H1 (cell line): Measurements from ENCODE around the gene POGZ.

Source experiments
- BRCA1 ChIP-seq: IDR thresholded peaks from 2 replicates; pipeline ENCODE4 v1.6.1; 2012; ENCODE audit warnings: low read depth, low read length, improper control_type of control experiment
- CHD1 ChIP-seq: IDR thresholded peaks from 2 replicates; pipeline ENCODE4 v1.6.1; 2012; ENCODE audit warnings: low read depth, low read length, improper control_type of control experiment
- CTCF ChIP-seq, 3 experiments: IDR thresholded peaks; 1 replicate in 2 of 3; 2 replicates in 1 of 3; pipeline versions ENCODE4 v1.5.1 to v1.6.1; 2011; ENCODE audit warnings: low read length in 3 of 3, mild to moderate bottlenecking in 3 of 3, inconsistent platforms in 2 of 3, low read depth in 1 of 3, moderate library complexity in 1 of 3; ENCODE audit not compliant: insufficient read depth in 1 of 3; ENCODE audit errors: control extremely low read depth in 1 of 3
- EP300 ChIP-seq, 2 experiments: IDR thresholded peaks; 1 replicate in 1 of 2; 2 replicates in 1 of 2; pipeline ENCODE4 v1.6.1; 2011 to 2012; ENCODE audit warnings: low read depth in 2 of 2, low read length in 2 of 2, mild to moderate bottlenecking in 2 of 2, borderline replicate concordance in 1 of 2, inconsistent platforms in 1 of 2, moderate library complexity in 1 of 2
- HDAC2 ChIP-seq, 2 experiments: fragments of 300-600 bp in 1 of 2; sonication (generic) in 1 of 2; IDR thresholded peaks; 2 replicates each; pipeline ENCODE4 v1.6.1; 2011 to 2012; ENCODE audit warnings: low read depth in 2 of 2, low read length in 2 of 2, mild to moderate bottlenecking in 2 of 2, moderate library complexity in 2 of 2, borderline replicate concordance in 1 of 2, inconsistent platforms in 1 of 2
- JUN ChIP-seq: IDR thresholded peaks from 2 replicates; pipeline ENCODE4 v1.6.1; 2011; ENCODE audit warnings: low read depth, mild to moderate bottlenecking, improper control_type of control experiment, low read length
- POLR2A ChIP-seq, 2 experiments: IDR thresholded peaks; 1 replicate in 1 of 2; 2 replicates in 1 of 2; pipeline ENCODE4 v1.6.1; 2011; ENCODE audit warnings: low read depth in 2 of 2, low read length in 2 of 2, mild to moderate bottlenecking in 2 of 2; ENCODE audit errors: control extremely low read depth in 1 of 2
- POLR2AphosphoS5 ChIP-seq: IDR thresholded peaks from 2 replicates; pipeline ENCODE4 v1.6.1; 2011; ENCODE audit warnings: low read depth, low read length
- RFX5 ChIP-seq: IDR thresholded peaks from 2 replicates; pipeline ENCODE4 v1.6.1; 2011; ENCODE audit warnings: low read depth, low read length, improper control_type of control experiment, borderline replicate concordance
- SIN3A ChIP-seq, 2 experiments: IDR thresholded peaks in 1 of 2; conservative IDR thresholded peaks in 1 of 2; 2 replicates each; pipeline ENCODE4 v1.6.1; 2011 to 2012; ENCODE audit warnings: low read length in 2 of 2, improper control_type of control experiment in 1 of 2, low read depth in 1 of 2, mild to moderate bottlenecking in 1 of 2
- SP1 ChIP-seq: IDR thresholded peaks from 2 replicates; pipeline ENCODE4 v1.6.1; 2011; ENCODE audit warnings: low read depth, low read length
- TAF1 ChIP-seq: IDR thresholded peaks from 2 replicates; pipeline ENCODE4 v1.6.1; 2011; ENCODE audit warnings: mild to moderate bottlenecking, low read depth, low read length
- TEAD4 ChIP-seq: IDR thresholded peaks from 2 replicates; pipeline ENCODE4 v1.6.1; 2012; ENCODE audit warnings: low read depth, low read length, inconsistent platforms, mixed read lengths

- TF ChIP-seq BRCA1 (no peak), TEAD4 (peak; percentile 51), SP1 (peak; percentile 84), POLR2A (IDR thresholded peaks at IDR 0.05; ENCODE audit: control extremely low read depth in 1 of 2, low read depth in 2 of 2, low read length in 2 of 2) (peak; percentile 70 to 72), EP300 (IDR thresholded peaks at IDR 0.05; ENCODE audit: borderline replicate concordance in 1 of 2, low read depth in 2 of 2, low read length in 2 of 2) (peak in 1 of 2 experiments; percentile 38; a peak in 1 of 3 replicates), HDAC2 (IDR thresholded peaks at IDR 0.05; ENCODE audit: borderline replicate concordance in 1 of 2, low read depth in 2 of 2, low read length in 2 of 2) (no peak), CHD1 (no peak), TAF1 (peak; percentile 88), CTCF (IDR thresholded peaks at IDR 0.05; ENCODE audit: control extremely low read depth in 1 of 3, insufficient read depth in 1 of 3, low read depth in 1 of 3, low read length in 3 of 3) (no peak), SIN3A (conservative IDR thresholded peaks at IDR 0.05 in 1 of 2, IDR thresholded peaks at IDR 0.05 in 1 of 2; ENCODE audit: low read depth in 1 of 2, low read length in 2 of 2) (0 out of 4 replicates have a peak, but pooled peaks have one; percentile 27 to 45), RFX5 (no peak), JUN (no peak), POLR2AphosphoS5 (peak; percentile 77)
These were observed at the start of gene POGZ for GRCh38 chr1:151459331-151460046.
